ENCODE data around the gene PANX3.

PANX3 gene

GRCh38 chr11:124658986-124659385 is 47.8 kb downstream of the PANX3 start:
- DNase-seq (ENCODE audit: low spot score) = no peak

GRCh38 chr11:124661553-124661952 is 50.3 kb downstream of the PANX3 start:
- DNase-seq (ENCODE audit: low spot score) = no peak

GRCh38 chr11:124662106-124662505 is 50.9 kb downstream of the PANX3 start:
- DNase-seq (ENCODE audit: low spot score) = no peak

GRCh38 chr11:124663861-124664260 is 52.6 kb downstream of the PANX3 start:
- DNase-seq (ENCODE audit: low spot score) = no peak

GRCh38 chr11:124667601-124668000 is 56.4 kb downstream of the PANX3 start:
- DNase-seq (ENCODE audit: low spot score) = no peak

GRCh38 chr11:124669193-124669592 is 58.0 kb downstream of the PANX3 start:
- peak; percentile 78 for DNase-seq (ENCODE audit: low spot score)
